ENCODE measurements around the gene AP5S1. TPM values are rescaled to one million over a fixed set of nuclear protein-coding genes. Genes with fewer than 3 reads are reported as not detected.

Gene AP5S1
- total RNA-seq: 8.2 and 8.5 TPM in 2 replicates

GRCh38 chr20:3820048-3820900 lies at the start of gene AP5S1:
Gene AP5S1 (plus strand): TSS chr20:3820547. CDS start chr20:3822118, 1,571 bp downstream.

GRCh38 chr20:3781153-3781910 lies 39.0 kb upstream of the AP5S1 start, which contains the start of gene SPEF1:
Gene SPEF1 (minus strand): TSS chr20:3781448. CDS start chr20:3781287, 161 bp downstream.

GRCh38 chr20:3786665-3787323 lies 33.6 kb upstream of the AP5S1 start, which contains the start of gene CENPB:
Gene CENPB (minus strand): TSS chr20:3786740. CDS start chr20:3786483, 257 bp downstream.

GRCh38 chr20:3795511-3796468 lies 24.6 kb upstream of the AP5S1 start, which contains the start of gene CDC25B:
Gene CDC25B (plus strand): TSS chr20:3796310. CDS start chr20:3796532, 222 bp downstream.

GRCh38 chr20:3846740-3847428 lies 26.5 kb downstream of the AP5S1 start, which contains the start of gene MAVS:
Gene MAVS (plus strand): TSS chr20:3846834. CDS start chr20:3854625, 7,791 bp downstream.

Other genes starting within 250 kb of the AP5S1 start
- not detected in 2 replicates for gene GFRA4, start 157.1 kb upstream of the AP5S1 start, total RNA-seq
- gene ADAM33, start 138.5 kb upstream of the AP5S1 start, total RNA-seq: not detected in 2 replicates
- gene SIGLEC1, start 107.9 kb upstream of the AP5S1 start, total RNA-seq: not detected in 2 replicates
- under 0.01 TPM in 1 of 2 replicates, not detected in the other for gene HSPA12B, start 87.9 kb upstream of the AP5S1 start, total RNA-seq
- 16.1 and 20.2 TPM in 2 replicates for gene ADISSP, start 52.8 kb upstream of the AP5S1 start, total RNA-seq
- not detected in 2 replicates for gene SPEF1, start 39.1 kb upstream of the AP5S1 start, total RNA-seq
- gene CENPB, start 33.8 kb upstream of the AP5S1 start, total RNA-seq: 100 and 109 TPM in 2 replicates
- 8.4 and 33.0 TPM in 2 replicates for gene CDC25B, start 24.2 kb upstream of the AP5S1 start, total RNA-seq
- gene MAVS, start 26.3 kb downstream of the AP5S1 start, total RNA-seq: 13.0 and 18.8 TPM in 2 replicates
- 41.8 and 59.5 TPM in 2 replicates for gene PANK2, start 68.8 kb downstream of the AP5S1 start, total RNA-seq
- 1.9 and 4.8 TPM in 2 replicates for gene RNF24, start 195.0 kb downstream of the AP5S1 start, total RNA-seq

Data from tracheal epithelial cell (primary cell).